ENCODE measurements around the gene DDX51. TPM values are rescaled to one million over a fixed set of nuclear protein-coding genes. Genes with fewer than 3 reads are reported as not detected.
A peak's percentile ranks its signal among the peaks of the same experiment; 100 is the strongest.

The DDX51 gene
- total and polyA plus RNA-seq, 2 of the 4 experiments (the other 2 are of a cell fraction): 3.8 to 14.5 TPM

GRCh38 chr12:132163911-132164288, 19.8 kb upstream of the DDX51 start:
- Histone ChIP-seq H2BK20ac (ENCODE audit: low read depth, low read length) (no peak overlapping the region), H3K9me3 (ENCODE audit: control insufficient read depth, insufficient read depth, low read length) (no peaks in the 10 kb centered on the region), H2BK15ac (ENCODE audit: low read depth, low read length) (no peak overlapping the region), H4K5ac (ENCODE audit: low read depth, low read length) (no peak overlapping the region), H3K9me1 (ENCODE audit: insufficient read depth, low read length) (peaks cover 5% of the 10 kb centered on the region; the same call in 1 of the 2 replicates), H3K27me3 (ENCODE audit: control insufficient read depth, insufficient read depth, low read length) (peaks cover 13% of the 10 kb centered on the region; the same call in 1 of the 2 replicates), H3K4me1 (ENCODE audit: control insufficient read depth, insufficient read depth, low read length) (peaks cover 7% of the 10 kb centered on the region), H3K27ac (ENCODE audit: insufficient read depth, low read length) (no peak overlapping the region), H3K4ac (ENCODE audit: low read depth, low read length) (no peak overlapping the region), H3K4me2 (ENCODE audit: low read depth, low read length) (no peak overlapping the region), H2BK120ac (ENCODE audit: low read depth, low read length) (no peak overlapping the region), H3K9ac (ENCODE audit: low read depth, low read length) (no peak overlapping the region), H2BK5ac (ENCODE audit: low read depth, low read length, poor library complexity, severe bottlenecking) (no peak overlapping the region), H3K23ac (ENCODE audit: low read depth, low read length) (no peak overlapping the region), H2AK9ac (replicated peaks; ENCODE audit: low read depth, low read length, poor library complexity) (peak overlapping the region; percentile 28), H4K20me1 (ENCODE audit: insufficient read depth, low read length) (peaks cover 11% of the 10 kb centered on the region; the same call in 1 of the 2 replicates), H3K56ac (ENCODE audit: extremely low read depth, insufficient read depth, low read length) (no peak overlapping the region), H3K36me3 (ENCODE audit: control insufficient read depth, insufficient read depth, low read length) (no peaks in the 10 kb centered on the region), H3K4me3 (ENCODE audit: insufficient read depth, low read depth, low read length) (no peak overlapping the region), H3K14ac (replicated peaks; ENCODE audit: low read depth, low read length) (no peak overlapping the region), H4K8ac (ENCODE audit: low read depth in 2 of 2, low read length in 2 of 2) (no peak overlapping the region), H4K91ac (ENCODE audit: insufficient read depth, low read depth, low read length) (no peak overlapping the region), H2AK5ac (ENCODE audit: low read depth, low read length) (no peak overlapping the region), H2AFZ (replicated peaks; ENCODE audit: low read length, poor library complexity) (no peak overlapping the region), H3K18ac (ENCODE audit: low read depth, low read length) (no peak overlapping the region), H3K79me1 (ENCODE audit: low read depth in 1 of 2, low read length in 2 of 2) (no peaks in the 10 kb centered on the region)
- CTCF ChIA-PET: no interaction called here
- BruUV-seq (replicated peaks): no TSS peak
- DNase-seq (no peak), ATAC-seq (ENCODE audit: low read depth) (no peak)
- no peak for TF ChIP-seq BHLHE40 (IDR thresholded peaks at IDR 0.05; ENCODE audit: low read depth, low read length)
- TF ChIP-seq FOS (IDR thresholded peaks at IDR 0.05; ENCODE audit: low read depth, low read length): no peak
- no peak for TF ChIP-seq MAZ (IDR thresholded peaks at IDR 0.05; ENCODE audit: borderline replicate concordance, low read depth, low read length)
- TF ChIP-seq RFX5 (IDR thresholded peaks at IDR 0.05; ENCODE audit: low read depth, low read length): no peak
- TF ChIP-seq CEBPB (IDR thresholded peaks at IDR 0.05; ENCODE audit: low read depth, low read length): no peak
- no peak for TF ChIP-seq USF2 (IDR thresholded peaks at IDR 0.05; ENCODE audit: low read depth, low read length)
- intact Hi-C loops (cut with micrococcal nuclease) (no loop called here), in situ Hi-C loops (cut with MboI; ENCODE audit: low sequenced_read_pairs) (no loop called here), dilution Hi-C loops (cut with HindIII; ENCODE audit: low sequenced_read_pairs, unreplicated experiment) (no loop called here)
- 72% methylated on average over 8 of the region's 11 CpGs; no CpG with 5 or more reads in 1 of the 2 experiments for WGBS, 2 experiments (ENCODE audit: extremely low coverage in 2 of 2, insufficient read length in 1 of 2)
- POLR2A ChIA-PET (ENCODE audit: unreplicated experiment): no interaction called here
